Stimulated activated naive CD8-positive, alpha-beta T cell treated with anti-CD3 and anti-CD28 coated beads, Interleukin-15, Interleukin-2, amounts not matched to agents 100 ng/mL and 50 ng/mL, for 24 hours (primary cell): ENCODE results near the gene C14orf93.

Source experiments
- H3K27ac Mint-ChIP-seq: one replicate; pipeline ENCODE4 v1.8.0; 2021; ENCODE audit warnings: mild to moderate bottlenecking, mixed read lengths
- H3K27me3 Mint-ChIP-seq: one replicate; pipeline ENCODE4 v1.8.0; 2021; ENCODE audit warnings: mixed read lengths
- H3K36me3 Mint-ChIP-seq: one replicate; pipeline ENCODE4 v1.8.0; 2021; ENCODE audit warnings: low read depth, mixed read lengths
- H3K4me1 Mint-ChIP-seq: one replicate; pipeline ENCODE4 v1.8.0; 2021; ENCODE audit warnings: low read depth, mixed read lengths
- H3K4me3 Mint-ChIP-seq: one replicate; pipeline ENCODE4 v1.8.0; 2021; ENCODE audit warnings: mild to moderate bottlenecking, mixed read lengths
- H3K9me3 Mint-ChIP-seq: one replicate; pipeline ENCODE4 v1.8.0; 2021; ENCODE audit warnings: mixed read lengths

Gene C14orf93

GRCh38 chr14:22996768-22997654 lies 12.9 kb downstream of the C14orf93 start:
- Mint-ChIP-seq H3K4me1 (no peaks in the 10 kb centered on the region), H3K36me3 (no peaks in the 10 kb centered on the region), H3K9me3 (no peaks in the 10 kb centered on the region), H3K4me3 (no peak overlapping the region), H3K27me3 (no peaks in the 10 kb centered on the region), H3K27ac (no peak overlapping the region)

- Mint-ChIP-seq H3K9me3 (no peaks in the 10 kb centered on the region), H3K4me1 (no peaks in the 10 kb centered on the region), H3K27ac (no peak overlapping the region), H3K27me3 (no peaks in the 10 kb centered on the region), H3K36me3 (no peaks in the 10 kb centered on the region), H3K4me3 (no peak overlapping the region)
Observed at GRCh38 chr14:22995889-22996625, 13.9 kb downstream of the C14orf93 start.

GRCh38 chr14:22994762-22995275 lies 15.1 kb downstream of the C14orf93 start:
- Mint-ChIP-seq H3K4me1 (no peaks in the 10 kb centered on the region), H3K27me3 (no peaks in the 10 kb centered on the region), H3K9me3 (no peaks in the 10 kb centered on the region), H3K36me3 (peaks cover 3% of the 10 kb centered on the region), H3K4me3 (no peak overlapping the region), H3K27ac (no peak overlapping the region)

- H3K27ac Mint-ChIP-seq, result no peak overlapping the region
- H3K4me3 Mint-ChIP-seq, result no peak overlapping the region
- H3K4me1 Mint-ChIP-seq, result no peaks in the 10 kb centered on the region
- H3K36me3 Mint-ChIP-seq, result peaks cover 3% of the 10 kb centered on the region
- no peaks in the 10 kb centered on the region for H3K9me3 Mint-ChIP-seq
- no peaks in the 10 kb centered on the region for H3K27me3 Mint-ChIP-seq
Observed at GRCh38 chr14:22993517-22993916, 16.4 kb downstream of the C14orf93 start.

GRCh38 chr14:22991852-22992251 lies 18.1 kb downstream of the C14orf93 start:
- no peaks in the 10 kb centered on the region for H3K9me3 Mint-ChIP-seq
- no peak overlapping the region for H3K27ac Mint-ChIP-seq

GRCh38 chr14:22987291-22987690 lies 22.7 kb downstream of the C14orf93 start:
- H3K27ac Mint-ChIP-seq, result no peak overlapping the region
- no peak overlapping the region for H3K4me3 Mint-ChIP-seq
- H3K36me3 Mint-ChIP-seq, result peaks cover 3% of the 10 kb centered on the region
- H3K27me3 Mint-ChIP-seq, result no peaks in the 10 kb centered on the region
- no peaks in the 10 kb centered on the region for H3K4me1 Mint-ChIP-seq
- no peaks in the 10 kb centered on the region for H3K9me3 Mint-ChIP-seq

More at GRCh38 chr14:22991852-22992251, 18.1 kb downstream of the C14orf93 start:
- no peaks in the 10 kb centered on the region for H3K4me1 Mint-ChIP-seq
- H3K4me3 Mint-ChIP-seq, result no peak overlapping the region
- H3K27me3 Mint-ChIP-seq, result no peaks in the 10 kb centered on the region
- H3K36me3 Mint-ChIP-seq, result peaks cover 3% of the 10 kb centered on the region

- no peak overlapping the region for H3K27ac Mint-ChIP-seq
- no peak overlapping the region for H3K4me3 Mint-ChIP-seq
Observed at GRCh38 chr14:22986508-22987054, 23.4 kb downstream of the C14orf93 start.

GRCh38 chr14:22985894-22986507 lies 23.9 kb downstream of the C14orf93 start:
- Mint-ChIP-seq H3K27me3 (peaks cover 2% of the 10 kb centered on the region), H3K9me3 (no peaks in the 10 kb centered on the region), H3K36me3 (peaks cover 3% of the 10 kb centered on the region), H3K4me1 (no peaks in the 10 kb centered on the region), H3K27ac (no peak overlapping the region), H3K4me3 (no peak overlapping the region)

More at GRCh38 chr14:22986508-22987054, 23.4 kb downstream of the C14orf93 start:
- no peaks in the 10 kb centered on the region for H3K4me1 Mint-ChIP-seq
- H3K36me3 Mint-ChIP-seq, result peaks cover 3% of the 10 kb centered on the region
- H3K9me3 Mint-ChIP-seq, result no peaks in the 10 kb centered on the region
- H3K27me3 Mint-ChIP-seq, result no peaks in the 10 kb centered on the region

- Mint-ChIP-seq H3K36me3 (peaks cover 2% of the 10 kb centered on the region), H3K4me3 (no peak overlapping the region), H3K27ac (no peak overlapping the region)
Observed at GRCh38 chr14:22984959-22985658, 24.8 kb downstream of the C14orf93 start.

GRCh38 chr14:22982477-22983245 lies 27.3 kb downstream of the C14orf93 start, which contains the start of gene AJUBA:
AJUBA (minus strand) TSS chr14:22982551; CDS start chr14:22982266, 285 bp downstream.
- no peak within 1 kb of the TSS for H3K27ac Mint-ChIP-seq
- no peaks in the 10 kb centered on the region for H3K9me3 Mint-ChIP-seq
- H3K36me3 Mint-ChIP-seq, result no peaks in the 10 kb centered on the region
- H3K4me3 Mint-ChIP-seq, result peak within 1 kb of the TSS; percentile 51
- peaks cover 6% of the 10 kb centered on the region for H3K4me1 Mint-ChIP-seq
- H3K27me3 Mint-ChIP-seq, result peaks cover 13% of the 10 kb centered on the region

More at GRCh38 chr14:22984959-22985658, 24.8 kb downstream of the C14orf93 start:
- peaks cover 4% of the 10 kb centered on the region for H3K4me1 Mint-ChIP-seq
- H3K27me3 Mint-ChIP-seq, result peaks cover 6% of the 10 kb centered on the region
- H3K9me3 Mint-ChIP-seq, result no peaks in the 10 kb centered on the region

- H3K27me3 Mint-ChIP-seq, result peaks cover 13% of the 10 kb centered on the region
- peak overlapping the region; percentile 51 for H3K4me3 Mint-ChIP-seq
- peaks cover 6% of the 10 kb centered on the region for H3K4me1 Mint-ChIP-seq
- H3K9me3 Mint-ChIP-seq, result no peaks in the 10 kb centered on the region
- H3K27ac Mint-ChIP-seq, result no peak overlapping the region
- H3K36me3 Mint-ChIP-seq, result no peaks in the 10 kb centered on the region
Observed at GRCh38 chr14:22981876-22982476, 28.0 kb downstream of the C14orf93 start.

GRCh38 chr14:22981090-22981875 lies 28.7 kb downstream of the C14orf93 start:
- H3K4me3 Mint-ChIP-seq, result peak overlapping the region; percentile 51
- peaks cover 6% of the 10 kb centered on the region for H3K4me1 Mint-ChIP-seq
- H3K36me3 Mint-ChIP-seq, result no peaks in the 10 kb centered on the region
- H3K27me3 Mint-ChIP-seq, result peaks cover 13% of the 10 kb centered on the region
- no peak overlapping the region for H3K27ac Mint-ChIP-seq
- no peaks in the 10 kb centered on the region for H3K9me3 Mint-ChIP-seq
